RWPE2 (cell line): ENCODE results near the gene SWSAP1.

Experiments used
- ATAC-seq: fragments of 200-7000 bp; cut with Tn5 transposase; 3 replicates; pipeline ENCODE4 v1.9.1; 2021; ENCODE audit warnings: low read depth
- DNase-seq: peaks from one replicate; pipeline ENCODE4 v3.0.0-alpha.2; 2020; ENCODE audit warnings: low spot score
- H3K27ac ChIP-seq: fragments of 450-650 bp; 2 replicates; pipeline ENCODE4 v1.5.1; 2017; ENCODE audit warnings: mild to moderate bottlenecking; ENCODE audit not compliant: poor library complexity, severe bottlenecking
- H3K27me3 ChIP-seq: fragments of 250-450 bp; sonication (Bioruptor Pico); 2 replicates; pipeline ENCODE4 v1.5.1; 2021; ENCODE audit warnings: mild to moderate bottlenecking, moderate library complexity; ENCODE audit not compliant: insufficient read depth, poor library complexity, severe bottlenecking
- H3K36me3 ChIP-seq: fragments of 250-450 bp; sonication (Bioruptor Pico); 2 replicates; pipeline ENCODE4 v1.5.1; 2020; ENCODE audit warnings: low read depth, mild to moderate bottlenecking, moderate library complexity
- H3K4me1 ChIP-seq: fragments of 250-450 bp; sonication (Bioruptor Pico); 2 replicates; pipeline ENCODE4 v1.5.1; 2021; ENCODE audit warnings: mild to moderate bottlenecking, moderate library complexity; ENCODE audit not compliant: insufficient read depth, poor library complexity, severe bottlenecking
- H3K4me3 ChIP-seq: fragments of 250-450 bp; sonication (Bioruptor Pico); 2 replicates; pipeline ENCODE4 v1.5.1; 2021; ENCODE audit warnings: mild to moderate bottlenecking, moderate library complexity; ENCODE audit not compliant: severe bottlenecking
- H3K9me3 ChIP-seq: fragments of 250-450 bp; sonication (Bioruptor Pico); 2 replicates; pipeline ENCODE4 v1.5.1; 2021; ENCODE audit warnings: mild to moderate bottlenecking, moderate library complexity; ENCODE audit not compliant: severe bottlenecking
- TF ChIP-seq, protein P1 (sequence below): fragments of 450-650 bp; IDR thresholded peaks from one replicate; pipeline ENCODE4 v1.5.1; 2017; ENCODE audit warnings: mild to moderate bottlenecking, moderate library complexity; ENCODE audit not compliant: poor library complexity, severe bottlenecking

The SWSAP1 gene

GRCh38 chr19:11355160-11356073 is 19.0 kb upstream of the SWSAP1 start, which contains the start of gene PLPPR2:
TSS of gene PLPPR2 (plus strand) at chr19:11355432. CDS start at chr19:11357674, 2,242 bp downstream.
- Histone ChIP-seq H3K36me3 (no peaks in the 10 kb centered on the region), H3K9me3 (no peaks in the 10 kb centered on the region), H3K4me3 (peak within 1 kb of the TSS; percentile 40), H3K27ac (no peak within 1 kb of the TSS), H3K4me1 (no peaks in the 10 kb centered on the region), H3K27me3 (no peaks in the 10 kb centered on the region)
- DNase-seq (peak; percentile 91), ATAC-seq (peak; percentile 93)
- TF ChIP-seq, protein P1, sequence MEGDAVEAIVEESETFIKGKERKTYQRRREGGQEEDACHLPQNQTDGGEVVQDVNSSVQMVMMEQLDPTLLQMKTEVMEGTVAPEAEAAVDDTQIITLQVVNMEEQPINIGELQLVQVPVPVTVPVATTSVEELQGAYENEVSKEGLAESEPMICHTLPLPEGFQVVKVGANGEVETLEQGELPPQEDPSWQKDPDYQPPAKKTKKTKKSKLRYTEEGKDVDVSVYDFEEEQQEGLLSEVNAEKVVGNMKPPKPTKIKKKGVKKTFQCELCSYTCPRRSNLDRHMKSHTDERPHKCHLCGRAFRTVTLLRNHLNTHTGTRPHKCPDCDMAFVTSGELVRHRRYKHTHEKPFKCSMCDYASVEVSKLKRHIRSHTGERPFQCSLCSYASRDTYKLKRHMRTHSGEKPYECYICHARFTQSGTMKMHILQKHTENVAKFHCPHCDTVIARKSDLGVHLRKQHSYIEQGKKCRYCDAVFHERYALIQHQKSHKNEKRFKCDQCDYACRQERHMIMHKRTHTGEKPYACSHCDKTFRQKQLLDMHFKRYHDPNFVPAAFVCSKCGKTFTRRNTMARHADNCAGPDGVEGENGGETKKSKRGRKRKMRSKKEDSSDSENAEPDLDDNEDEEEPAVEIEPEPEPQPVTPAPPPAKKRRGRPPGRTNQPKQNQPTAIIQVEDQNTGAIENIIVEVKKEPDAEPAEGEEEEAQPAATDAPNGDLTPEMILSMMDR: no peak

- Histone ChIP-seq H3K4me1 (no peaks in the 10 kb centered on the region), H3K36me3 (no peaks in the 10 kb centered on the region), H3K4me3 (peak overlapping the region; percentile 40), H3K9me3 (no peaks in the 10 kb centered on the region), H3K27me3 (no peaks in the 10 kb centered on the region), H3K27ac (no peak overlapping the region)
- DNase-seq: no peak
- TF ChIP-seq, protein P1: no peak
- no peak for ATAC-seq
Observed at GRCh38 chr19:11356074-11356397, 18.4 kb upstream of the SWSAP1 start.

DNA sequence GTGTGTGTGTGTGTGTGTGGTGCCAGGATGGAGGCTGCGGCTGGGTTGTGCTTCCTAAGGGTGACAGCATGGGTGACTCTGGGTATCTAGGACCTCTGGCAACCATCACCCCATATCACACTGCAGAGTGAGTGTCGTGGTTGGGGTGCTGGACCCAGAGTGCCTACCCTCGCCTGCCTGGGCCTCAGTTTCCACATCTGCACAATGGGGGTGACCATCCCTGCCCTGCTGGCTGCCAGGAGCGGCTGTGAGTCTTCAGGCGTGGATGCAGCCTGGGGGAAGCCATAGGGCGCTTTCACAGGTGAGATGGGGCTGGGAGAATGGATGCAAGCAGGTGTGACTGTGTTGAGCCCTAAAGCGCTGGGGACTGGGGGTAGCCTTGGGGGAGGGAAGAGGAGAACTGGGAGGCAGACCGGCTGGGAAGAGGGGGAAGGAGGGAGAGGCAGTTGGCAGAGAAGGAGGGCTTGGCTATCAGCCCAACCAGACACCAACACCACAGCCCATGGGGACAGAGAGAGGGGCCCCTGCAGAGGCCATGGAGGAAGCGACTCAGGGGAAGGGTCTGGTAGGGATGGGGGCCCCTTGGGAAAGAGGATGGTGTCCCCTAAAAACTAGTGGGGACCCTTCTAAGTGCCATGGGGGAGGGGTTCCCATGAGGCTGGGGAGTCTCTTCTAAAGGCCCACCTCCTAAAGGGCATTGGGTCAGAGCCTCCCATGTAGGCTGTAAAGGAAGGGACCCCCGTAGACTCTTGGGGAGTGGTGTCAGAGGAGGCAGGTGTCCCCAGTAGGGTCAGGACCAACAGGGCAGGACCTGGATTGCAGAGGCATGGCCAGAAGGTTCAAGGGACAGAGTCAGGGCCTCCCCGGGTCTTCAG is 17.6 kb upstream of the SWSAP1 start:
- Histone ChIP-seq H3K4me3 (no peak overlapping the region), H3K36me3 (no peaks in the 10 kb centered on the region; the same call in 1 of the 2 replicates), H3K4me1 (no peaks in the 10 kb centered on the region), H3K9me3 (no peaks in the 10 kb centered on the region), H3K27me3 (no peaks in the 10 kb centered on the region), H3K27ac (no peak overlapping the region)
- DNase-seq (no peak), ATAC-seq (no peak)
- TF ChIP-seq, protein P1: no peak

- Histone ChIP-seq H3K4me3 (no peak overlapping the region), H3K27ac (no peak overlapping the region), H3K9me3 (no peaks in the 10 kb centered on the region), H3K4me1 (no peaks in the 10 kb centered on the region), H3K27me3 (no peaks in the 10 kb centered on the region), H3K36me3 (no peaks in the 10 kb centered on the region; the same call in 1 of the 2 replicates)
- DNase-seq: no peak
- TF ChIP-seq, protein P1: no peak
- no peak for ATAC-seq
Observed at GRCh38 chr19:11359421-11359820, 15.0 kb upstream of the SWSAP1 start.
